NCI-H2171 treated with DMSO at 0.1 percent for 48 hours (cell line): Measurements from ENCODE around the gene UPF1.
"Not testable (repeated sequence)": the region's sequence is repeated elsewhere in the genome, so short reads cannot be mapped to it uniquely, and the experiment has no call there.

Experiments
- DNase-seq: peaks from one replicate; lab custom pipeline; 2025; lab: John Stamatoyannopoulos, UW

Gene UPF1

GRCh38 chr19:18799389-18799970, 32.3 kb upstream of the UPF1 start:
- DNase-seq: no peak

DNA sequence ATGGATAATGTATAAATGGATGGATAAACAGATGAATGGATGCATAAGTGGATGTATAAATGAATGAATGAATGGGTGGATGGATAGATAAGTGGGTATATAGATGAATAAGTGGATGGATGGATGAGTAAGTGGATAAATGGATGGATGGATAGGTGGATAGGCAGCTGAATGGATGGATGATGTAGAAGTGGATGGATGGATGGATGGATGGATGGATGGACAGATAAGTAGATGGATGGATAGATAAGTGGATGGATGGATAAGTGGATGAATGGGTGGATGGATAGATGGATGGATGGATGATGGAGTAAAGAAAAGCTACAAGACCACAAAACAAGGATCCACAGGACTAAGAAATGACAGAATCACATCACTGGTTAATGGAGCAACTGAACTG, 31.7 kb upstream of the UPF1 start:
- no peak for DNase-seq

- no peak for DNase-seq
Measured at GRCh38 chr19:18800636-18801035, 31.1 kb upstream of the UPF1 start.

DNA sequence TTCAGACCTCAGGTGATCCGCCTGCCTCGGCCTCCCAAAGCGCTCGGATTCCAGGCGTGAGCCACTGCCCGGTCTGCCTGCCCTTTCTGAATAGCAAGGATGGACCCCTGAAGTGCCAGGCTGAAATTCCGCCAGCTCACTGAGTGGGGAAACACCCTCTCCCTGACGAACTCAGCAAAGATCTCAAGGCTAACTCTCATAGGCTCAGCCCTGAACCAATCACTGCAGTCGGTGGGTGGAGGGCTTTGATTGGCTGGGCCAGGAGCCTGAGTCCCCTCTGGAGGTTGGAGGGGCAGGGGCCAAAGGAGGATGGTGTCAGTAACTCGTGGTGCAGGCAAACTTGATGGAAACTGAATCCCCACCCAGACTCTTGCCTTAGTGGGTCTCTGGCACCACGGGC, 29.4 kb upstream of the UPF1 start:
- no peak for DNase-seq

- DNase-seq: no peak
Measured at GRCh38 chr19:18803550-18804138, 28.1 kb upstream of the UPF1 start.

DNA sequence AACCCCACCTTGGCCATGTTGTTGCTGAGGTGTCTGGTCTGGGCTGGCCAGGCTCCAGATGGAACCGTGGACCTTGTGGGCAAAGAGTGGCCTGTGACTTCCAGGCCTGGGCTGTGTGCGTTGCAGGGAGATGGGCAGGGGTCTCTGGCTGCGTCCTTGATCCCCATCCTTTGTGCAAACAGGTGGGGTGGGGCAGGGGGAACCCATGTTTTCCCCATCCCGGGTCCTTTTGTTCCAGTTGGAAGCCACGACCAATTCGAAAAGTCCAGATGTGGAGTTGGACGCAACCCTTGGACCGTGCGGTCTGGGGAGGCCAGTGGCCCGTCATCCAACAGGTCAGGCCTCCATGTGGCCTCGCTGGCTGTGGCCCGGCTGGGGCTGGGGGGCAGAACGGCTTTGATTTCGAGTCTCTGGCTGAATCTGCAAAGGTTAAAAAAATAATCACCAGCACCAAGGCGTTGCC, 27.6 kb upstream of the UPF1 start:
- DNase-seq: no peak

DNA sequence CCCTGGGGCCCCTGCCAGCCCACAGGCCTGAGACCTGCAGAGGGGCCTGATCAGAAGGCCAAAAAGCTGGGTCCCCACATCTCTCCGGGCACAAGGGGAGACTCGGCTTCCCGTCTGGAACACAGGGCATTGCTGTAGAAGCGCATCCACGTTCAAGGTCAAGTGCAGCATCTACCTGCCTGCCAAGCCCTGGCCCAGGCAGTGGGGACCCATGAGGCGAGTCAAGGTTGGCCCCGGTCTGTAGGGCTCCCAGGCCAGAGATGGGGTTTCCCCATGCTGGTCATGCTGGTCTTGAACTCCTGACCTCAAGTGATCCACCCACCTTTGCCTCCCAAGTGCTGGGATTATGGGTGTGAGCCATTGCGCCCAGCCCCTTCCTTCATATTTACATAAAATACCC, 27.1 kb upstream of the UPF1 start:
- no peak for DNase-seq

GRCh38 chr19:18807861-18808331, 23.9 kb upstream of the UPF1 start:
- DNase-seq: no peak

GRCh38 chr19:18809149-18809868, 22.4 kb upstream of the UPF1 start:
- DNase-seq: no peak

DNA sequence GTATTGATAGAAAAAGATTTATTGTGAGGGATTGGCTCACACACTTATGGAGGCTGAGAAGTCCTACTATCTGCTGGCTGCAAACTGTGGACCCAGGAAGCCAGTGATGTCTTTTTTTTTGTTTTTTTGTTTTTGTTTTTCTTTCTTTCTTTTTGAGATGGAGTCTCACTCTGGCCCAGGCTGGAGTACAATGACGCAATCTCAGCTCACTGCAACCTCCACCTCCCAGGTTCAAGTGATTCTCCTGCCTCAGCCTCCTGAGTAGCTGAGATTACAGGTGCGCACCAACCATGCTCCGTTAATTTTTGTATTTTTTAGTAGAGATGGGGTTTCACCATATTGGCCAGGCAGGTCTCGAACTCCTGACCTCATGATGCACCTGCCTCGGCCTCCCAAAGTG, 20.1 kb upstream of the UPF1 start:
- not testable (repeated sequence) for DNase-seq

DNA sequence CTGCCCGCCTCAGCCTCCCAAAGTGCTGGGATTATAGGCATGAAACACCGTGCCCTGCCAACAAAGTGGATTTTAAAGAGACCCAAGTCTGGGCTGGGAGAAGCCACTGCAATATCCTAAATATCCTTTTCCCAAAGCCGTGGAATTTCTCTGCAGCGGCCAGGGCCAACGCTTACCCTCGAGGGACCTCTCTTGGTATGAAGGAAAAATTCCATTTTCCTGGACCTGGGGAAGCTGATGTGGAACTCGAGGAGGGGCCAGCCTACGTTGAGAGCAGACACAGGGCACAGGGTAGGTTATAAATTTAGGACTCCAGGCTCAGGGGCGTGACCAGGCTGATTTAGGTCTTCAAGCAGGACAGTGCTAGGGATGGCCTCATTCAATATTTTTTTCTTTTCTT, 17.7 kb upstream of the UPF1 start:
- no peak for DNase-seq

DNA sequence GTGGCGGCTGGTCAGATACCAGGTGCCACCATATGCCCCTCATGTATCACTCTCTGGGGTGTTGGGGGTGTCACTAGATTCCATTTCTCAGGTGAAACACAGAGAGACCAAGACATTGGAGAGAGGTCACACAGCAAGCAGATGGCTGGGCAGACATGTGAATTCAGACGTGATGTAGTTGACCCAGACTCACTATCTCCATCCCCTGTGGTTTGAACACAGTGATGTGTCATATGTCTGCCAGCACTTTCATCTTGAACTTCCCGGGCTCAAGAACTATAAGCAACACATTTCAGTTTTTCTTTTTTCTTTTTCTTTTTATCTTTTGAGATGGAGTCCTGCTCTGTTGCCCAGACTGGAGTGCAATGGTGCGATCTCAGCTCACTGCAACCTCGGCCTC, 16.1 kb upstream of the UPF1 start:
- no peak for DNase-seq

DNA sequence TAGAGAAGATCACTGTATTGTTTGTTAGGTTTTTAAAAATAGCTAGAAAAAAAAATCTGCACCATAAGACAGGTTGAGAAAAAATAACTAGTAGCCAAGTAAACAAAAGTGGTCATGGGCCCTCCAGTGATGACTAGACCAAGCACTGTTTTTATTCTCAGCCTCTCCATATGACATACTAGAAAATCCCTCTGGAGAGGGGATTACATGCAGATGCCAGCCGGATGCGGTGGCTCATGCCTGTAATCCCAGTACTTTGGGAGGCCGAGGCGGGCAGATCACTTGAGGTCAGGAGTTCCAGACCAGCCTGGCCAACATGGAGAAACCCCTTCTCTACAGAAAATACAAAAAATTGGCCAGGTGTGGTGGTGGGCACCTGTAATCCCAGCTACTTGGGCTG, 15.1 kb upstream of the UPF1 start:
- DNase-seq: not testable (repeated sequence)

DNA sequence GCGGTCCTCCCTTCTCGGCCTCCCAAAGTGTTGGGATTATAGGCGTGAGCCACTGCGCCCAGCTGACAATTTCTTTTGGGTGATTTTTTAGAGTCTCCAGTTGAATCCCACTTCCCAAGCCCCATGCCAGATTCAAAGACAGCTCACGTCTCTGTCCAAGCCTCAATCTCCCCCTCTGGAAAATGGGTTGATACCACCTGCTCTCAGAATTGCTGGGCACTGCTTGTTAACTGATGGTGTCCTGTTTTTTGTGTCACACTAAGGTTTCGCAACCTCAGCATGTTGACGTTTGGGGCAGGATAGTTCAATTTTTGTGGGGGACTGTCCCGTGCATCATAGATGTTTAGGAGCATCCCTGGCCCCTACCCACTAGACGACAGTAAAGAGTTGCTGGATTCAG, 14.2 kb upstream of the UPF1 start:
- DNase-seq: no peak

DNA sequence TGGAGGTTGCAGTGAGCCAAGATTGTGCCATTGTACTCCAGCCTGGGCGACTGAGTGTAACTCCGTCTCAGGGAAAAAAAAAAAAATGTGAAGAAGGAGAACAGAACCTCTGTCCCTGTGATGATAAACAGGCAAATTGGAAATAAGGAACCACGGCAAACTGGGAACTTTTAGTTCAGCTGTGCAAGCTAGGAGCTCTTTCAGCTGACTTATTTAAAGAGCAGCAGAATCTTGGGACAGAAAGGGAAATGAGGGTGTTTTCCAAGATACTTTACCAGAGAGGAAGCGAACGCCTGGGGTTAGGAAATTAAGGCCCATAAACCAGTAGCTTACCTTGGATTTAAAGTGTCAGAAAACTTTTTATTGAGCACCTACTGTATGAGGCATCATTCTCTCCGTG, 3.0 kb upstream of the UPF1 start:
- no peak for DNase-seq

DNA sequence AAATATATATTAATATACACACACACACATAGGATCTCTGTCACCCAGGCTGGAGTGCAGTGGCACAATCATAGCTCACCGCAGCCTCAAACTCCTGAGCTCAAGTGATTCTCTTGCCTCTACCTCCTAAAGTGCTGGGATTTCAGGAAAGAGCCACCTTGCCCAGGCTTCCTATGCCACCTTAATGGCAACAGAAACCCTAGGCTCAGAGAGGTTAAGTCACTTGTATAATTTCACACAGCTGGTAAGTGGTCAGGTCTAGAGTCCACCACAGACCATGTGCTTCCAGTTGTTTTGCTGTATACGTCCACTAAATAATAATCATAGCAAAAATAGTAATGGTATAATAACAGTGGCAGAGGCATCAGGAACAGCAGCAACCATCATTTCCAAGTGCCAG, 1.3 kb upstream of the UPF1 start:
- DNase-seq: no peak

DNA sequence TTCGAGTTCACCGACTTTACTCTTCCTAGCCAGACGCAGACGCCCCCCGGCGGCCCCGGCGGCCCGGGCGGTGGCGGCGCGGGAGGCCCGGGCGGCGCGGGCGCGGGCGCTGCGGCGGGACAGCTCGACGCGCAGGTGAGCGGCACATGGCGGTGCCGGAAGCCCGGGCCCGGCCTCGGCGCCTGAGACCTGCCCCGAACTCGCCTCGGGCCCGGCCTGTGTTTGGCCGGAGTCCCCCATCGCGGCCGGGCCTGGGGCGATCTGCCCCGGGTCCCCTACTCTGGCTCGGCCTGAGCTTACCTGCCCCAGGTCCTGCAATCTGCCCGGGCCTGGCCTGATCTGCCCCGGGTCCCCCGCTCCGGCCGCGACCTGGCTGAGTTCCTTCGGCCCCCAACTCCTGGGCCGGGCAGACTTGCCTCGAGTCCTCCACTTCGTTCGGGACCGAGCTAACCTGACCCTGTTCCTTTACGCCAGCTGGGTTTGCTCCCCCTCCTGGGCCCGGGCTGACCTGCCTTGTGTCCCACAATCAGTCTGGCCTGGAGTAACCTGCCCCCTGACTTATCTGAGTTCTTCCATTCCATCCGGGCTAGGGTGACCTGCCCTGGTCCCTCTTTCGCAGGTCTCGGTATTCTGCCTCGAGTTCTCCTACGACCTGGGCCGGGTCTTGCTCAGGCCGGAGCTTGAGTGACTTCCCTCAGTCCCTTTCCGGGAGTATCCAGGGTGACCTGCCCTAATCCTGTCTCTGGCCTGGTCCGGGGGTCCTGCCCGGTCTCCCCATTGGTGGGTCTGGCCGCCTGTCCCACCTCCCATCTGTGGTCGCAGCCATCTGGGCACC, 764 bp downstream of the UPF1 start:
- no peak for DNase-seq

- DNase-seq: peak; percentile 9
Measured at GRCh38 chr19:18833141-18833476, 1.4 kb downstream of the UPF1 start.

GRCh38 chr19:18833849-18834643, 2.3 kb downstream of the UPF1 start:
- peak; percentile 77 for DNase-seq

DNA sequence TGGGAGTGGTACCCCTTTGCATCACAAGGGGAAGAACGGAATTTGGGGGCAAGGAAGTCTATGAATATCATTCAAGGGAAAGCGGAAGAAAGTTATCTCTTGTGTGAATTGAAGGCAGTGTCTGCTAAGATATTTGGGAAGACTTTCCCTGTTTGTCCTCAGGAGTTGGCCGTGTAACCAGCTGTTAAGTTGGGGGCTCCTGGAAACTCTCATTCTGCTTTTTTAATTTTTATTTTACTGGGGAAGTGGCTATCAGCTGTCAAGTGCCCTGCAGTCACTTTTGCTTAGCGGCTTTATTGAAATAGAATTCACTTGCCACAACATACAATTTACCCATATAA, 2.9 kb downstream of the UPF1 start:
- DNase-seq: no peak

DNA sequence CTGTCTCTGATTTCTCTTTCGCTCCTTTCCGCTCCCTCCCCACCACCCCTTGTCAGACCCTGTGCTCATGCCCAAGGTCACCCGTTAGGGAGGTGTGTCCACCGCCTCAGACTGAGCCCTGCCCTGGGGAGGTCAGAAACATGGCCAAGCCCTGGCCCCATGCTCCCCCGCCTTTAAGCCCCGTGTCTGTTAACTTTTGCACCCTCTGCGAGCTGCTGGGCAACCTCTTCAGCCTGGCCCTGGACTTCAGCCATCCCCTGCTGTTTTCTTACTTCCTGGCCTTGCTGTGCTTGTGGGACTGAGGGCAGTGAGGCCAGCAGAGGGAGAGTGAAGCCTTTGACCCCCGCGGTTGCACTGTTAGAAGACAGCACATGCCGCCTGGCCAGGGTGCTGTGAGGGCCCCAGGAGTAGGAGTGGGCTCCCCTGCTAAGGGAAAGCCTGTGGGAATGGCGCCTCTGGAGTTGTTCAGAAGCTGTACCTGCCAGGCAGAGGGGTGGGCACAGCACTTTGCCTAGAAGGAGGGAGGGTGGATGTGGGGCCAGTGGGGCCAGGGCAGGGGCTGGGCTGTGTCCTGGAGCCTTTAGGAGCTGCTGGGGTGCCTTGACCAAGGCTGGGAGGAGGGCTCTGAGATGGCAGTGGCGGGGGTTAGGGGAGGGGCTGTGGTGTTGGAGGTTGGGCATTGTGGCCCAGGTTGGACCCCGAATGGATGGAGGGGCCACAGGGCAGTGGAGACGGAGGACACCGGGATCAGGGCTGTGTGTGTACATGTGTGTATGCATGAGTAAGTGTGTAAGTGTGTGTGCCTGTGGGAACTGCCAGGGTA, 7.9 kb downstream of the UPF1 start:
- DNase-seq: no peak
